Stimulated activated CD8-positive, alpha-beta memory T cell treated with anti-CD3 and anti-CD28 coated beads, Interleukin-15, amount 100 ng/mL, for 4 hours (primary cell): ENCODE measurements around the gene SAA4.
"Not testable (repeated sequence)": the region's sequence is repeated elsewhere in the genome, so short reads cannot be mapped to it uniquely, and the experiment has no call there.

ENCODE experiments used
- DNase-seq, 2 donors: peaks; one replicate each; pipeline ENCODE4 v3.0.0-alpha.2; 2020; ENCODE audit warnings: low read depth in 2 of 2

The SAA4 gene

GRCh38 chr11:18247191-18247581, 10.6 kb upstream of the SAA4 start:
- DNase-seq: not testable (repeated sequence)

GRCh38 chr11:18246379-18247190, 10.0 kb upstream of the SAA4 start:
- DNase-seq: not testable (repeated sequence)

- DNase-seq: no peak
These were observed 8.8 kb upstream of the SAA4 start for GRCh38 chr11:18245396-18245795.

- peak; percentile 2 to 35 for DNase-seq
These were observed 7.3 kb upstream of the SAA4 start for GRCh38 chr11:18243783-18244362.

- DNase-seq: no peak
These were observed 3.1 kb upstream of the SAA4 start for GRCh38 chr11:18239655-18240054.

- DNase-seq: no peak
These were observed 938 bp downstream of the SAA4 start for GRCh38 chr11:18235394-18236334.

GRCh38 chr11:18233912-18234311, 2.7 kb downstream of the SAA4 start:
- no peak for DNase-seq

- DNase-seq: no peak
These were observed 5.7 kb downstream of the SAA4 start for GRCh38 chr11:18230859-18231258.

GRCh38 chr11:18229501-18229900, 7.1 kb downstream of the SAA4 start:
- no peak for DNase-seq

GRCh38 chr11:18225913-18226312, 10.7 kb downstream of the SAA4 start:
- DNase-seq: no peak

- DNase-seq: no peak
These were observed 12.8 kb downstream of the SAA4 start for GRCh38 chr11:18223591-18224387.

GRCh38 chr11:18222814-18223421, 13.7 kb downstream of the SAA4 start:
- no peak for DNase-seq

- no peak for DNase-seq
These were observed 15.2 kb downstream of the SAA4 start for GRCh38 chr11:18221274-18221876.

GRCh38 chr11:18209058-18209457, 27.5 kb downstream of the SAA4 start:
- no peak for DNase-seq

- no peak for DNase-seq
These were observed 31.8 kb downstream of the SAA4 start for GRCh38 chr11:18204771-18205170.

GRCh38 chr11:18204220-18204619, 32.4 kb downstream of the SAA4 start:
- DNase-seq: no peak

- DNase-seq: no peak
These were observed 32.9 kb downstream of the SAA4 start for GRCh38 chr11:18203723-18204122.

- not testable (repeated sequence) for DNase-seq
These were observed 38.9 kb downstream of the SAA4 start for GRCh38 chr11:18197738-18198137.

- DNase-seq: no peak
These were observed 40.1 kb downstream of the SAA4 start for GRCh38 chr11:18196532-18196931.

- DNase-seq: no peak
These were observed 43.6 kb downstream of the SAA4 start for GRCh38 chr11:18193010-18193409.

- no peak for DNase-seq
These were observed 45.2 kb downstream of the SAA4 start for GRCh38 chr11:18191376-18191775.
